Stimulated activated CD4-positive, alpha-beta T cell treated with anti-CD3 and anti-CD28 coated beads, Interleukin-1b, Interleukin-23, amount 100 ng/mL, for 48 hours (primary cell): ENCODE measurements around the gene FTO.
A peak's percentile ranks its signal among the peaks of the same experiment; 100 is the strongest.
"Not testable (repeated sequence)": the region's sequence is repeated elsewhere in the genome, so short reads cannot be mapped to it uniquely, and the experiment has no call there.

Experiments
- DNase-seq: peaks from one replicate; pipeline ENCODE4 v3.0.0-alpha.2; 2020

FTO gene

DNA sequence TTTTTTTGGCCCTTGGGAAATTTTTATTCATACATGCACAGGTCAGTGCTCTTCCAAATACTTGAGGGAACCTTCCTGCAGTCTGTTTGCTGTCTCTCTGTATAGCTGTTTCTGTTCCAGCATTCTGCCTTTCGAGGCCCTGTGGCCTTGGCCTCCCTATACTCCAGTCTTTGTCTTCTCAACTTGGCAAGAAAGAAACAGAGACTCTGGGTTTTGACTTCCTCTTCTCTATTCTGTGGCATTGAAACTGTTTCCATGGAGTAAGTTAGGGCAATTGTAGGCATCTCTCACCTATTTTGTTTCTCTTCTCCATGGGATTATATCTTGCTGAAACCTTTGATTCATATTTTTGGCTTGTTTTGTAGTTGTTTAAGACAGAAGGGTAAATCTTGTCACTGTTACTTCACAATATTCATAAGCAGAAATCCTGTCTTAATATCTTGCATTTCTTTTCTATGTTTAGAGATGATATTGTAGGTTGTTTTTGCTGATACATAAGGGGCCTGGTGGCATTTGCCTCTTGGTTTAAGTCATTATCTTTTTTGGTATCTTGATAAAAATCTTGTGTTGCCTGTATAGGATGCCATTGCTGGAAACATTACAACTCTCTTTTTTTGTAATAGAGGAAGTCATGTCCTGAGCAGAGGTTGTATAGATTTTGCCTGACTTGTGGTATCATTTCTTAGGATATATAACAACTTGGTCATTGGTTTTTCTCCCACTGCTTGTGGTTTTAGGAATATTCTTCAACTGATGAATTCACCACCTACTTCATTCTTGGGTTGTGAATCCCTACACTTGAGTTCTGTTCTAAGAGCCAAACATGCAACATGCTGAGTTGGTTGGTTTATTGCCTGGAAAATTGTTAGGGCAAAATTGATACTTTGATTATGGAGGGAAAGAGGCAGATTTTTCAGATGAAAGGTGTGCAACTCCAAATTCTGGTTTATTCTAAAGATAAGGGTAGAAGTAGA, 168.6 kb downstream of the FTO start:
- no peak for DNase-seq

DNA sequence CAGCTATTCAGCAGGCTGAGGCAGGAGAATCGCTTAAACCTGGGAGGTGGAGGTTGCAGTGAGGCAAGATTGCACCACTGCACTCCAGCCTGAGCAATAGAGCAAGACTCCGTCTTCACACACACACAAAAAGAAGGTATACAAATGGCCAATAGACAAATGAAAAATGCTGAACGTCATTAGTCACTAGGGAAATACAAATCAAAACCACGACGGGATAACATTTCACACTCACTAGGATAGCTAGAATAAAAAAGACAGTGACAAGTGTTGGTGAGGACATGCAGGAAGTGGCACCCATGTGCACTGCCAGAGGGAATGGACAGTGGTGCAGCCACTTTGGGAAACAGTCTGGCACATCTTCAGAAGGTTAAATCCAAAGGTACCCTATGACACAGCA, 172.9 kb downstream of the FTO start:
- no peak for DNase-seq

DNA sequence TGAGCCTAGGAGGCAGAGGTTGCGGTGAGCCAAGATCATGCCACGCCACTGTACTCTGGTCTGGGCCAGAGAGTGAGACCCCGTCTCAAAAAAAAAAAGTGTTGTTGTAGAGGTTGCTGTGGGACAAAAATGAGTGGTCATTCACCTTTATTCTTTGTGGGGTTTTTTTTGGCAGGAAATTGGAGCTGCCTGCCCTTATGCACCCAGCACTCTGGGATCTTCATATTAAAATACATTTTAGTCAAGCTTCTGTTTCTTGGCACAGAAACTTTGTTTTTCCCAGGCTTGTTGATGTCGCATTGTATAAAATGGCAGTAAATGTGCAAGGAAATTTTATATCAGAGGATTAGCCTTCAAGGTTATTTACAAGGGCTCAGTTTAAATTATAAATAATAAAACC, 174.3 kb downstream of the FTO start:
- DNase-seq = no peak

DNA sequence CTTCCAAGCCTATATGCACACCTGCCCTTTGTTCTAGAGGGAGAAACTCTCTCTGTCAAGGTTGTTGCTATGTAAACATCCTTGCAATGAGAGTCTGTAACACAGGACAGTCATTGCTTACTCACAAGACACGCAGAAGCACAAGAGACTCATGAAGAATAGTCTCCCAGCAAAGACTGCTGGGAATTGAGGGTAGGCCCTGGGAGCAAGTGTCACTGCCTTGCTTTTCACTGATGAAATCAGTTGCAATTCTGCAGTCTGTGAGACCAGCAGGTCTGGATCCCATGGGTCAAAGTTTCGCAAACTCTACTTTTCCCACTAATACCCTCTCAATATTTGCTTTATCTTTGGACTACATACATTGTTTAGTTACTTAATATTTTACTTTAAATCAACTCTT, 177.4 kb downstream of the FTO start:
- DNase-seq = no peak

DNA sequence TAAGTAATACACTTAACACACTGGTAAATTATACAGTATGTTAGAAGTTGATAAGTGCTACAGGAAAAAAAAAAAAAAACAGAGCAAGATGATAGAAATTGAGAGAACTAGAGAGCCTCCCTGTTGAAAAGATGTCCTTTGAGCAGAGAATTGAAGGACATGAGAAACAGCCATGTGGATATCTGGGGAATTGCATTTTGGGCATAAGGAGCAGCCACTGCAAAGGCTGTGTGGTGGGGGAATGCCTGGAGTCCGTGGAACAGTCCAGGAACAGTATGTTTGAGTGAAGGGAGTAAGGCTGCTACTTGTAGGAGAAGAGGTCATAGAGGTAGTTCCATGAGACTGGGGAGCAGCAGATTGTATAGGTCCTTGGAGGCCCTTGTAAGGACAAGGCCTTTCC, 178.4 kb downstream of the FTO start:
- no peak for DNase-seq

DNA sequence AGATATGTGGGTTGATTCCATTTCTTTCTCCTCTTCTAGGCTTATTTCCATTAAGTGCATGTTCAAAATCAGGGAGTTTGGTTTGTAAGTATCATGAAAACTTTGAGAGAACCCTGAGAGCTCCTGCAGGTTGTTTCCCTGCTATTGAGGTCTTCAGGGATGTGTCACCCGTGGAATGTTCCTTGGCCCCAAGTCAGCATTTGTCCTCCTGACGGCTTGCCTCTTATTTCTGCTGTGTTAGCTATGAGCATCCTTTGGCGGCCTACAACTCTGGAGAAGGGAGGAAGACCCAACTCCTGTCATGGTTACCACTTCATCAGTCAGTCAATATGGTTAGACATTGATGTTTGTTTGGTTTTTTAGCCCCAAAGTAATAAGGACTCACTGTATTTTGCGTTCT, 180.8 kb downstream of the FTO start:
- no peak for DNase-seq

DNA sequence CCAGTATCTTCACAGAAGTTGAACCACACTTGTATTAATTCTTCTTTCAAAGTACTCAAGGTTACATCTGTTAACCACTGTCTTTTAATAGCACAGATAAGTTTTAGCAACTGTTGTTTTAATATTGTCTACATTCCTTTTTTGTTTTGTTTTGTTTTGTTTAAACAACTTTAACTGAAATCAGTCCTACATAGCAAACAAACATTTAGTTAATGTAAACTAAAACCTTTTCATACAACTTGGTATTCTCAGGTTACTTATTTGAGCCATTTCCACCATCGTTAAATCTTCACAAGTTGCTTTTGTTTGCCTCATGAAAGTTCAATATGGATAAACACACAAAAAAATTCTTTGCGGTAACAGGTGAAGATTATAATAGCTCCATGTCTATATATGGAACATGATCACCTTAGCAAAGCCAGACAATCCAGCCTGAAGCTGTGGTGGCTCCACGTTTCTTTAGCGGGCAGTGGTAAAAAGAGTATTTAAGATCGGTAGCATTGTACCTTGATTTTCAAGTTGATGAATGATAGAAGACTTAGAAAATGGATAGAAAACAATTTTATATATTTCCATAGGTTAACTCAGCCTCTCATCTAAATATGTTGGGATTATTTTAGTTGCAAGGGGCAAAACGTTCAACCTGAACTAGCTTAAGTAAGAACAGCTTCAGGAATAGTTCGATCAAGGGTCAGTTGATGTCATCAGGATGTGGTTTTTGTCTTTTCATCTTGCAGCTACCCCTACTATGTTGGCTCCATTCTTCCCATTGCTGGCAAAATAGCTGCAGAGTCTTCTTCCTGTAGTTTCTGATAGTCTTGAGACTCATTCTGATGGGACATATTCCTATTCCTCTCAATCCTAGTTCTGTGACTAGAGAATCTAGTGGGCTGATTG, 182.8 kb downstream of the FTO start:
- DNase-seq = no peak

DNA sequence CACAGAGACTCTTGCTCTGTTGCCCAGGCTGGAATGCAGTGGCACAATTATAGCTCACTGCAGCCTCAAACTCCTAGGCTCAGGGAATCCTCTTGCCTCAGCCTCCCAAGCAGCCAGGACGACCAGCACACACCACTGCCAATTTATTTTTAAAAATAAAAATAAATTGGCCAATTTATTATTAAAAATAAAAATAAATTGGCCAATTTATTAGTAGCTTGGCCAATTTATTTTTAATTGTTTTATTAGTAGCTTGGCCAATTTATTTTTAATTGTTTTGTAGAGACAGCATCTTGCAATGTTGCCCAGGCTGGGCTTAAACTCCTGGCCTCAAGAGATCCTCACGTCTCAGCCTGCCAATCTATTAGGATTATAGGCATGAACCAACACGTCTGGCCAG, 184.3 kb downstream of the FTO start:
- DNase-seq = no peak

DNA sequence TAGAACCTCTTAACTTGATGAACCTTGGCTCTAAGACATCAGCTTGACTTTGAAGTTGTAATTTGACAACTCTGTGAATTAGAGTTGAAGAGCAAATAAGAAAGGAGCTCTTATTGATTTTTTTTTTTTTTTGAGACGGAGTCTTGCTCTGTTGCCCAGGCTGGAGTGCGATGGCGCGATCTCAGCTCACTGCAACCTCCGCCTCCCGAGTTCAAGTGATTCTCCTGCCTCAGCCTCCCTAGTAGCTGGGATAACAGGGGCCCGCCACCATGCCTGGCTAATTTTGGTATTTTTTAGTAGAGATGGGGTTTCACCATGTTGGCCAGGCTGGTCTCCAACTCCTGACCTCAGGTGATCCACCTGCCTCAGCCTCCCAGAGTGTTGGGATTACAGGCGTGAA, 186.9 kb downstream of the FTO start:
- DNase-seq = not testable (repeated sequence)

DNA sequence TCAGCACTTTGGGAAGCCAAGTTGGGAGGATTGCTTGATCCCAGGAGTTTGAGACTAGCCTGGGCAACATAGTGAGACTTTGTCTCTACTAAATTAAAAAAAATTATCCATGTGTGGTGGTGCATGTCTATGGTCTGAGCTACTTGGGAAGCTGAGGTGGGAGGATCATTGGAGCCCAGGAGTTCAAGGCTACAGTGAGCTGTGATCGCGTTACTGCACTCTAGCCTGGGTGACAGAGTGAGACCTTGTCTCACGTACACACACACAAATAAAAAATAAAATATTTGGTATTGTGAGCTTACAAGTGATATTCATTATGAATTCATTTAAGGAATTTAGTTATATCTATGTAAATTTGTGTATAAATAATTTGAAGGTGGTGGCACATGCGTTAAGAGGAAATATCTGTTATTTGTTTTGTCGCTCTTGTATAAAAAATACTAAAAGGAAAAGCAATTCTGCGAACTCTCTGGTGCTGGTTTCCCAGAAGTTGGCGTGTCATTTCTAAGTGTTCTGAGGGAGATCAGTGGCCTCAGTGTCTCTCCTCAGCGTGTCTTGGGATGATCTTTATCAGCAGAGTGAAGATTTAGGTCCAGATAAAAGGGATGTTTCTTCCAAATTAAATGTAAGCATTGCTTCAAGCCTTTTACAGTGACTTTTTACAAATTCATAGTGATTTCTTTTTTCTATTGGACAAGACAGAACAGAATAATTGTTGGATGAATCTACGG, 187.6 kb downstream of the FTO start:
- DNase-seq = no peak

DNA sequence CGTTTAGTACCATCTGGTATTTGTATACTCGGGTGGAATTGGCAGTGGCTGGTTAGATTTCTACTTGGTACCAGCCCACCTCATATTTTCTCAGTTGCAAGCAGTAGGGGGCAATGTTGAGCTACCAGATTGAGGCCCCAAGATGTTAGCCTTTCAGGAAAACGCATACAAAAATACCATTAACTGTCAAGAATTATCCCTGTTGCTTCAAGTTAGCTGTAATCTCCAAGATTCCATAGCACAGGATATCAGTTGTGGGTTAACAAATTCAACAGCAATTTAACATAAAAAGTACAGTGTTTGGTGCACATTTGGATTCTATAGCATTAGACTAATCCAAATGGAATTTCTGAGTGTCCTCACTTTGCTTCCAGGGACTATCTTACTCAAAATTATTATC, 188.2 kb downstream of the FTO start:
- peak; percentile 39 for DNase-seq

DNA sequence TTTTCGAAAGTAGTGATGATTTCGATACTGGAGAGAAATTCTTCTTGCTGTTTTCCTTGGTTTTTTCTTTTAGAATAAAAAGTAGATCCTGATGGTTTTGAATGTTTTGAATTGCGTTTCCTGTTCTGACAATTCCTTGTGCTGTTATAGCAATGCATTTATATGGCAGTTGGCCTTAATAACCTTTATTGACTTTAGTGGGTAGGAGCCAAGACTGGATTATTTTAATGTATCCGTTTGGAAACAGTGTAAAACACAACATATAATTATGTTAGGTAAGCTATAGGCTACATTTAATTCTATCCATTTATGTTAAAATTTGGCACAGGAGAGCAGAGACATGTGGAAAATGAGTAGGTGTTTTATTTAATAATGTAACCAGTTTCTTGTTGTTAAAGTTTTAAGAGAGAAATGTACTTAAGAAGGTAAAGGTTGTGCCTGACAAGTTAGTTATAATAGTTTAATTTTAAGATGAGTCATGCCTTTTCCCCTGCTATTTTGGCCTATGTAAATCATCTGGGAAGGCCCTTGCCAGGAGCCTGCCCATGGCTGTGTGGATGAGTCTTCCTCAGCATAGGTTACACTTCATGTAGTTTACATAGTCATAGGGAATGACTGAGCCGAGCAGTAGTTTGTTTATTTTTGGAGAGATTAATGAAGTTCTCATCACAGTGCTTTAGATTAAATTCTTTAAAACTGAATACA, 189.9 kb downstream of the FTO start:
- no peak for DNase-seq

DNA sequence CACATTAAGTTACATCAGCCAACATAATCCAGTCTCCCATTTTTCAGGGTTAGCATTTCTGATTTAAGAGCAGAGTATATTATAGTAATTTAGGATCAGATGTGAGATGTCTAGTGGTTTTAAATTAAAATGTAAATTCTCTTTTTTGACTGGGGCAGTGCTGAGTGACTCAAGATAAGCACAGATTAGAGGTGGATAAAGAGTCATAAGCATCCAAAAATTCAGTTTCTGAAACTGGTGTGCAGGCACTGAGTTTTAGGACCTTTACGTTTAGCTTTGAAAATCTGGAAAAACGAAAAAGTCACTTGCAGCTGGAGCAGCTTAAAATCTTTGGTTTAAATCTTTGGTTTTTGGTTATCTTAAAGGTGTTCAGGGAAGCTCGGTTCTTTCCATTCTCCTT, 190.7 kb downstream of the FTO start:
- DNase-seq = no peak

DNA sequence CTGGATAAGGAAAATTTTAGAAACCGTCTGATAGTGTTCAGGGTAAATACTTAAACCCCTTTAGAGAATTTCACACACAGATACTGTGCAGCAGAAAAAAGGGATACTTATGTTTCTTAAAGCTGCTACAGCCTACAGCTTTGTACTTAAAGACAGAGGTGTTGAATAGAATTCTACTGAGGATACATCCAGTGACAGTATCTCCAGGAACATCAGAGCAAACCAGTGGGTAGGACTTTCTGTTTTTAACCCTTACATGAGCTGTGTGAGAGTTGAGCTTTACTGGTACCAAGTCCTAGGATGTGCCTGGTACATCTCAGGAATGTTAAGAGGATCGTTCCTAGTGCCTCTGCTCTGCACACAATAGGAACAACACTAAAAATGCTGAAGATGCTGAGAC, 191.5 kb downstream of the FTO start:
- DNase-seq = no peak

DNA sequence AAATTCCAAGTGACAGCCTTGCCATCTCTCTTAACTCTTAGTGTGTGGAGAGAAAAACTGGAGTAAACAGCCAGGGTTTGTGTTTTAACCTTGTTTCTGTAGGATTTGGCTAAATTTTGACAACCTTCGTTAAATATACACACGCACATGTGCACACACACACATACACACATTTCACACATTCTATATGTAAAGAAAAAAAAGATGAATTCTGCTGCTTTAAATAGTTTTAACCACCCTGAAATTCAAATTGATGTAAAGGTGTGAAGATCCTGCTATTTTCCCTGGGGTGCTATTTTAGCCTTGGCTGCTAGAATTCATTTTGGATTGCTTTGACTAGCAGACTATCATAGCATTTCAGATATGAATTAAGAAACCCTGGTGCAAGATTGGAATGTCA, 191.9 kb downstream of the FTO start:
- DNase-seq = no peak

DNA sequence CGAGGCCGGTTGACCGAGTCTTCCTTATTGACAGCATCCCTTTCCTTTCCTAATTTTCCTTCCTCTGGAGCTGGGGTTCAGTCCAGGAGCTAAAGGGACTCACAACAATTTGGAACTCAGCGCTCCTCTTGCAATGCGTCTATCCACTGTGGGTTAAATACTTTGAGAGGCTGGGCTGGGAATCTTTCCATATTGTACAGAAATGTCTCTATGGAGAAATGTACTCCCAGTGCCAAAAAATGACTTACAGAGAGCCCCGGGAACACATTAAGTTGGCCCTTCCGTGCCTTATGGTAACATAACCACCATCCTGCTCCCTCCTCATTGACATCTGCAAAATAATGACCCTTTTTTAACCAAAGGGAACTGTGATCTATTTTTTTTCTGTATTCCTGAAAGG, 192.8 kb downstream of the FTO start:
- DNase-seq = no peak

DNA sequence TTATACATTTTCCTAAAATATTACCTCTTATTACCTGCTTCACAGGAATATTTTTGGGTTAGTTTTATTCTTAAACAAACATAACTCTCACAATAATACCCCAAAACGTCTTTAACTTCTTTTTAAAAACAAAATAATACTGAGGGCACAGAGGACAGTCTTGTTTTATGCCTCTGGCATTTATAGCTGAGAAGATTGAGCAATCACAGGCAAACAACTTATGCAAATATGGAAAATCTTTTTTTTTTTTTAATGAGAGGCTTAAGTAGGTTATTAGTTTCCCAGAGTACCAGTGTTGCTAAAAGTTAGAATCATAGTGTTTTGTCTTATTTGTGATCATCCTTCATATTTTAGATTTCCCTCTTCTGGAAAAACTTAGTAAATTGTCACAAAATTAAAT, 195.0 kb downstream of the FTO start:
- DNase-seq = no peak

DNA sequence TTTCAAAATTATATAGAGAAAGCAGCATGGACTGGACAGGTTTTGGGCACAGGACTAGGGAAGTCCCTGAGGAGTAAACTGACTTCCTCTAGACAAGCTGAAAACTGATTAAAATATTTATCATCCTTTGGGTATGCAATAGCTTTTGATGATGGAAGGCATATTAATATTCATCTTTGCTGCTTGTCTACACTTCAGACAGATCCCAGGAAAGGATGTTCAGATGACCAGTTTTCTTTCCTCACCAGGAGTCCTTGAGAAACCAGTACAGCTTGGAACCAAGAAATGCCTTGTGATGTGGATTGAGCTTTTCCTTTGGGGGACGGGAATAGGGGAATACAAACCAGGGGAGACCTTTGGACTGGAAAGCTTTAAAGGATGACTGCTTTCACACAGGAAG, 195.5 kb downstream of the FTO start:
- DNase-seq = no peak

DNA sequence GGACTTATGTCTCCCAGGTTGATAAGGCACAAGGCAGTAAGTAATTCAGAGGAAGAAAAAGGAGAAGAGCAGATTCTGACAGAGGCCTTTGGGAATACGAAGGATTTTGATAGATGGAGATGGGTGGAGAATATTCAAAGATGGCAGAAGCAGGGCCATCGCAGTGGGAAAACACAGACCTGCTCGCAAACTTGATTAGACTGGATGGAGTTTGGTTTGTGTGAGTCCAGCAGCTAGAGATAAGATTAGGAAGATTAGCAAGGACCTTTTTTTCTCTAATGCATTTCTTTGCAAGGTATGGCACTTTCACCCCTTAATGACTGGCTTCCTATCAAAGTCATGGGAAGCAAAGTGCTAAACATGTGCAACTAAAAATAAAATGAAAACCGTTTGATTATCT, 196.7 kb downstream of the FTO start:
- no peak for DNase-seq

DNA sequence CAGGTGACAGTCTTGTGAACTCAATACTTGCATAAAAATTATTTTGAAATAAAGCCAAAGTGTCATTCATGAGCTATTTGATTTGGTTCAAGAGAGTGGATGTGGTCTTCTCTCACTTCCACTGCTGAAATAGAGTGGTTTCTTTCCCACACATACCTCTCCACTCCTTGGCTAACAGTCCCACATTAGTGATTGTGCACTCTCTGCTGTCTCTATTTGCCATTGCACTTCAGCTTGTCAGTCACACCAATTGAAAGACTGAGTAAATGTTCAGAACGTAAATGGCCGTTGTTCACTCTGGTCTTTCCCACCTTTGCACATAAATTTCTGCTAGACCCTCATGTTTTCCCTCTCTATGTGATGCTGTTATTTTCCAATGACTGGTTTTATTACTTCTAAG, 197.5 kb downstream of the FTO start:
- no peak for DNase-seq

DNA sequence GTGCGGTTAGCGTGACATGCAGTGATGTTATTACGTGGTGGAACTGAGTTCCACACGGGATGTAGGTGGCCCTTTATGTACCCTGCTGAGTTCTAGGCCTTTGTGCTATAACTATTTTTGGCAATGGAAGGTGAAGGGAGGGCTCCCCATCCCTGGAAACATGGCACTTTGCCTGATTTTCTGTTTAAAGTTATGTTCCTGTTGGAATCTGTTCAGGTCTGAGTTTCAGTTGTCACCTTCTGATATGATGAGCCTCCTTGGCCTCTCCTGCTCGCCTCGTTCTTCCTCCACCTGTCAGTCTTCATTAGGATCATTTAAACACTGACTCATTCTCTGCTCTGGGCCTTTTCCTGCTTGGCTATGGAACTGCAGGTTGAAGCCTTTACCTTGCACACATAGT, 200.6 kb downstream of the FTO start:
- no peak for DNase-seq

DNA sequence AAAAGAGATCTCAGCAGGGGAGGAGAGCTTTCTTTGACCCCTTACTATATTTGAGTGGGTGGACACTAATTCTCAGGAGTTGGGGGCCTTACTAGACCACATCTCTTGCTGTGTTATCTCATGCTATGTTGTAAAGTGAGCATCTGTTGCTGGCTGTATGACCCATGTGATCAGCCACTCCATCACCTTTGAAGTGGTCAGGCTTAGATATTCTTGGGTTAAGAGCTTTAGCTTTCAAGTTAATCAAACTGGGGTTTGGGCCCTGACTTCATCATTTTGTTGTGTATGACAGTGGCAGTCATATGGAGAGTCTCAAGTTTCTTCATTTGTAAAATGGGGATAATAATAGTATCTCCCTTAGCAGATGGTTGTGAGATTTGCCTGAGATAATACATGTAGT, 201.1 kb downstream of the FTO start:
- DNase-seq = no peak

DNA sequence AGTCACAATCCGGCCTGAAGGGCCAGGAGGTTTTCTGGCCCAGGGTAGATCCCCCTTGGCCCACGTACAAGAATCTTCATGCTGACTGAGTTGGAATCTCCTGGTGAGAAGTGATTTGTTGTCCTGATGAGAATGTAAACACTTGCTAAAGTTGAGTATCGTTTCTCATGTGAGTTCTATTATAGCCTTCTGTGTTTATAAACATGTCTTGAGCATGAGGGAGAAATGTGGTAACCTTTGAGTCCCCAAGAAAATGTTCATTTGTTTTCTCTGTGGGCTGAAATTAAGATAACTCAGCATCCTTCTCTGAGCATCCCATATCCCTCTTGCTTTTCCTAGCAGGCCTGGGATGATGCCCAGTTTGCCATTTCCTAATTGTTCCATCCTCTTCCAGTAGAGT, 204.8 kb downstream of the FTO start:
- no peak for DNase-seq
